IPS DF 4.7 (cell line): ENCODE measurements around the gene FARP1.

Experiments
- DNase-seq: peaks from one replicate; pipeline ENCODE4 v3.0.0-alpha.2; 2013; ENCODE audit warnings: low spot score; ENCODE audit errors: extremely low read depth

The FARP1 gene

DNA sequence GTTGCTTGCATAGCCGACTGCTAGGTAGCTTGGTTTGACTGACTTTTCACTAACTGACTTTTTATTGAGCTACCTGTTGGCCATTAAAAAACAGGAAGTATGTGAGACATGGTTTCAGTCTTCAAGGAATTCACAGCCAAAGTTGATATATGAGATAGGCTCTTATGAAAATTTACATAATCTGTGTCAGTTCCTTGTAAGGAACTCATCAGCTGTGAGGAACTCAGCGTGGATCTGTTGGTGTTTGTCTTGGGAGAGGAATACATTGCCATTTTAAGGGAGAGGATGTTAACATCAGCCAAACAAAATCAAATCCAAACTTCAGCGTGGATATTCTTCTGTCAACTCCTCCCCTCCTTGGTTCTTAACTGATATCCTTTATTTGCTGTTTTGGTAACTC lies 32.1 kb downstream of the FARP1 start:
- DNase-seq, result no peak

DNA sequence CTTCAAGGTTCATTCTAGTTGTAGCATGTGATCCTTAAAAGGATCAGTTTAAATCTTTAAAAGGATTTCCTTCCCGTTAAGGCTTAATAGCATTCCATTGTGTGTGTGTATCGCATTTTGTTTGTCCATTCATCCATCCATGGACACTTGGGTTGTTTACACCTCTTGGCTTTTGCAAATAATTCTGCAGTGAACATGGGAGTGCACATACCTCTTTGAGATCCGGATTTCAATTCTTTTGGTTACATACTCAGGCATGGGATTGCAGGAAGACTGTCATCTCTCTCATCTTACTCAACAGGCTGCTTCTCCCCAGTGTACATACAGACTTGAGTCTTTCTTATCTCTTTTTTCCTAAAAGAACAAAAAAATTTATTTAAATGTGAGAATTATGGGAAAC lies 32.9 kb downstream of the FARP1 start:
- DNase-seq, result no peak

DNA sequence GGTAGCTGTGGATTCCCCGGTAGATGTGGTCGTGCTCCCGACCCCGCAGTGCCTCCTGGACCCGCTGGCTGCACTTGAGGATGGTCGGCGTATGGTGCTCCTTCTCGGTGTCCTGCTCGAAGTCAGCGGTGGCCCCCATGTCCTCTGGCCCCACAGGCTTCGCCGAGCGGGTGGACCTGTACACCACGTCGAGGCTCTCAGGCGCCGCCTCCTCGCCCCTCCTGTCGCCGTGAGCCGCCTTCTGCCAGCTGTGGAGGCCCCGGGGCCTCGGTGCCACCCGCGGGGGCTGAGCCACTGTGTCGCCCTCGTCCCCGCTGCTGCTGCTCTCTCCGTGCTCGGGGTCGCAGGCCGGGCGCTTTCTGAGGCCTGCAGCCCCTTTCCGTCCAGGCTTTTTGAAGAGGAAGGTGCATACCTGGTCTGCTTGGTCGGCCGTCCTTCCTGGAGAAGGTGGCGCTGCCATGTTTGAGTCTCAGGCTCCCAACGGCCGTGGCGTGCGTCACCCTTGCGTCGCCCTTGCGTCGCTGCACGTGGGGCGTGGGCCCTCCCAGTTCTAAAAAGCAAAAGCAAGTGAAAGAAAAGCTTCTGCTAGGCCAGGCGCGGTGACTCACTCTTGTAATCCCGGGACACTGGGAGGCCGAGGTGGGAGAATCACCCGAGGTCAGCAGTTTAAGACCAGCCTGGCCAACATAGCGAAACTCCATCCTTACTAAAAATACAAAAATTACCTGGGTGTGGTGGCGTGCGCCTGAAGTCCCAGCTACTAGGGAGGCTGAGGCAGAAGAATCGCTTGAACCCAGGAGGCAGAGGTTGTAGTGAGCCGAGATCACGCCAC lies 34.1 kb downstream of the FARP1 start, which contains the start of gene RNF113B:
RNF113B (minus strand) TSS at position 493 of the 832 bp plus-strand sequence; CDS start at position 460, 33 bp downstream.
- DNase-seq, result no peak

DNA sequence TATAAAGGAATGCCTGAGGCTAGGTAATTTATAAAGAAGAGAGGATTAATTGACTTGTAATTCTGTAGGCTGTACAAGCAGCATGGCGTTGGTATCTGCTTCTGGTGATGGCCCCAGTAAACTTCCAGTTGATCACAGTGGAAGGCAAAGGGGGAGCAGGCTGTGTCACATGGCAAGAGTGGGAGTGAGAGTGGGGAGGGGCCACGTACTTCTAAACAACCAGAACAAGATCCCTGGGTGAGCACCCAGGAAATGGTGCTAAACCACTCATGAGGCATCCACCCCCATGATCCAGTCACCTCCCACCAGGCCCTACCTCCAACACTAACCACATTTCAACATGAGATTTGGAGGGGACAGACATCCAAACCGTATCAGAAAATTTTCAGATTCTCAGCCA lies 37.2 kb downstream of the FARP1 start:
- DNase-seq, result no peak

DNA sequence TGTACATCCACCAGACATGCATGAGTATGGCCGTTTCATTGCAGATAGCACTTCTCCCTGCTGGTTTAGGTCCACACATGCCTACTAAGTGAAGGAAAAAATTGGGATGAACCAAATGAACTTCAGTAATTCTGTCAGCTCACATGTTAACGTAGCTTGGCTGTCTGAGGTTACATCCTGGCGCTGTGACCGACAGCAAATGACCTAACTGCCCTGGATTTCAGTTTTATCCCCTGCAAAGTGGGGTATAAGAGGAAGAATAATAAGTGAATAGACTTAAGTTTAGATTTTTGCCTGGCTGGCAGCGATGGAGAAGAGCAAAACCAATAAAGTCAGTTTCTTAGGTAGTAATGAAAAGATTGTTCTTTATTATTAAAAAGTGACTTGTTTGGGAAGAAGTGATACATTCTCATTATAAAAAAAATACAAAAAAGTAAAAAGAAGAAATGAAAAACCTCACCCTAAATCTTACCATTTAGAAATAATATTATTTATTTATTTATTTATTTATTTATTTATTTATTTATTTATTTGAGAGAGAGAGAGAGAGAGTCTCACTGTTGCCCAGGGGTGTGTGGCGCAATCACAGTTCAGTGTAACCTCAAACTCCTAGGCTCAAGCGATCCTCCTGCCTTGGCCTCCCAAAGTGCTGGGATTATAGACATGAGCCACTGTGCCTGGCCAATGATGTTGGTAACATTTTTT lies 38.4 kb downstream of the FARP1 start:
- no peak for DNase-seq

DNA sequence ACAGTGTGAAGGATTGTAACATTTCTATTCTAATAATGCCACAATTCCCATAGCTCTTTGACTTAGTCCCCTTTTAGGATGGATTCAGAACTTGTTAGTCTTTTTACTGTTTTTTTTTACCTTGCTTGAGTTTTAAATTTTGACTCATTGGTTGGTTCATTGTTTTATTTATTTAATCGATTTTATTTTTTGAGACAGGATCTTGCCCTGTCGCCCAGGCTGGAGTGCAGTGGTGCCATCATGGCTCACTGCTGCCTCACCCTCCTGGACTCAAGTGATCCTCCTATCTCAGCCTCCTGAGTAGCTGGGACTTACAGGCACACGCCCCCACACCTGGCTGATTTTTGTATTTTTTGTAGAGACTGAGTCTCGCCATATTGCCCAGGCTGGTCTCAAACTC lies 39.3 kb downstream of the FARP1 start:
- no peak for DNase-seq

DNA sequence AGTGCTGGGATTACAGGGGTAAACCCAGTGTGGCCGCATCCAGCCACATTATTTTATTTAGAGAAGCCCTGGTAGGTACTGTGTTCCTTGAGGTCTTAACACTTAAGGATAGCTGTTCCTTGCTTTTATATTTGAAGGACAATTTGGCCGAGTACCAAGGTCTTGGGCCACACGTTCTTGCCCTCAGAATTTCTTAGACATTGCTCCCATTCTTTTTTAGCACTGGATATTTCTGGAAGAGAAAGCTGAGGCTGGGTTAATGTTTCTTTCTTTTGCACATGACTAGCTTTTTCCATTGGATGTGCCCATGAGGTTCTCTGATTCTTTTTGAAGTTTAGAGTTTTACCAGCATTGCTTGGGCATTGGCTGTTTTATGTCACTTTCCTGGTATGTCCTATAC lies 39.7 kb downstream of the FARP1 start:
- DNase-seq, result no peak

DNA sequence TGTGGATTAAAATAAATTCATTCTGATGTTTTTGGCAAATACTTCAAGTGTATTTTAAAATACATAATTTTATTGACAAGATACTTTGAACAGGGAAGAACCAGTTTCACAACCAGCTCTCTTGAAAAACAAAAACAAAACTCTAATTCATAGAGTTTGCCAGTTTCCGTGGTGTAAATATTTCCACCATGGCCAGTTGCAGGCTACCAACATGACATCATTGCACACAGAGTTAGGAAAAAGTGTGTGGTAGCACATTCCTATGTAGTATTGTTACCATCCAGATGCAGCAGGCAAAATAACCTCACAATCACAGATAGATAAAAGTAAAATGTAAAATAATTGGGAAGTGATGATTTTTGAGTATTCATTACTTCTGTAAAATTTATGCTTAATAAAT lies 41.9 kb downstream of the FARP1 start:
- DNase-seq, result no peak

DNA sequence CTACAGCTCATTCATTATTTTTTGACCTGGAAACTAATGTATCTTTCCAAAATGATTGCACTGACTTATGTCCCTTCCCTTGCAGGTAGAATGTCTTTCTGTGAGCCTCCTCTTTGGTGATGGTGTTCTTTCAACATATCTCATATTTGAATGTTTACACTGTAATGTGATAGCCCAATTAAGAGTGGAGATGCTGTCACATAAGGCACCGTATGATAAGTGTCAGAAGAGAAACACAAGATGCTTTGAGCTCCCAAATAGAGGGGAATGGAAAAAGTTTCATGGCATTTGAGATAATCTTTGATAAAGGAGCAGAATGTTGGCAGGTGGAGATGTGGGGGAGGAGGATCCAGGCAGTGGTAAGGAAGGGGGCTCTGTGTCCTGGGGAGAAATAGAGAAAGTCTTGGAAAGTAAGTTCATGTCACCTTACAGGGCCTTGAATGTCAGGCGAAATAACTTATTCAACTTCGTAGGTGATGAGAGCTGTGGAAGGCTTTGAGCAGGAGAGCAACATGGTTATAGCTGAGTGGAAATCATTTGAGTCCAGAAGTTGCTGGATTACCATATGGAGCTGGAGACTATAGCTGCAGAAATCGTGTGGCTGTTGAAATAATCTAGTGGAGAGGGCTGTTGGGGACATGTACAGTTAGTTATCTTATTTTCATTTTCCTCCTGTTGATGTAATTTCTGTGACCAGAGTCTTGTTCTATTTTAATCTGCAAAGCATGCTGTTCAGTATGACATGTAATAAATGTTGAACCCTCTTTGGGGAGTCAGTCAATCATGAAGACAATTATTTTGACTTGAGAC lies 44.5 kb downstream of the FARP1 start:
- DNase-seq, result no peak

DNA sequence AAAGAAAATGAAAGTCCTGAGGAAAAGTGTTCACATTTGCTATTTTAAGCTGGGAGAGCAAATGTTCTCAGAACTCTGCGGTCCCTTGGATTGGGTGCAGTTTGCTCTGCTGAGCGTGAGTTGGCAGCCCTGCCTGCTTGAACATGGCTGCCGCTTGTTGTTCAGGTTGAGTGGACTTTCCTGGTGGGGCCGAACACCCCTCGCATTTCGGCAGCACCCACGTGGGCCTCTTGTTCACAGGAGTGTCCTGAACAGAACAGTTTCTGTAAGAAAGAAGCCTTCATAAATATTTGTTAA lies 45.0 kb downstream of the FARP1 start:
- no peak for DNase-seq

DNA sequence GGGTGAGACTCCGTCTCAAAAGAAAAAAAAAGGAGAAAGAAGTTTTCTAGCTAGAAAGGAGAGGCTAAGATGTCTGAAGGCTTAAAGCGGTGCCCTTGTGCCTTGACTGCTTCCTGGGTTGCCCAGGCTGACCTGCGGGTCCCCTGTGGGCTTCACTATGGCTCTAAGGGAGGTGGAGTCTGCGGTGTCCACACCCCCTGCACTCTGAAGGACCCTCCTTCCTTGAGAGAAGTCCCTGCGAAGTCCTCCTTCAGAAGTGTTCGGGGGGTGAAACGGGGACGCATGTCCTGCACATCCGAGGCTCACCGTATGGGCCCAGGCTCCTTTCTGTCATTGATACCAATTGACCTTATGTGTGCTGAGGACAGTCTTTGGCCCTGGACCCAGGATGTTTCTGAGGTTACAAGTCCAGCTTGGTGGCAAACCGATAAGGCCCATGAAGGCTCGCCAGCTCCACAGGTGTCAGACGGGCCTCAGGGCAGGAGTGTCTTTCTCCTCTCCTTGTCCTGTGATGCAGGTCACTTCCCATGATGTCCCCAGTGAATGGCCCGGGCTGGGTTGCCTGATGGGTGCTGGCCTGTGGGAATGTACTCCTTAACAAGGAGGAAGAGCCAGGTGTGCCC lies 45.8 kb downstream of the FARP1 start:
- DNase-seq, result no peak

DNA sequence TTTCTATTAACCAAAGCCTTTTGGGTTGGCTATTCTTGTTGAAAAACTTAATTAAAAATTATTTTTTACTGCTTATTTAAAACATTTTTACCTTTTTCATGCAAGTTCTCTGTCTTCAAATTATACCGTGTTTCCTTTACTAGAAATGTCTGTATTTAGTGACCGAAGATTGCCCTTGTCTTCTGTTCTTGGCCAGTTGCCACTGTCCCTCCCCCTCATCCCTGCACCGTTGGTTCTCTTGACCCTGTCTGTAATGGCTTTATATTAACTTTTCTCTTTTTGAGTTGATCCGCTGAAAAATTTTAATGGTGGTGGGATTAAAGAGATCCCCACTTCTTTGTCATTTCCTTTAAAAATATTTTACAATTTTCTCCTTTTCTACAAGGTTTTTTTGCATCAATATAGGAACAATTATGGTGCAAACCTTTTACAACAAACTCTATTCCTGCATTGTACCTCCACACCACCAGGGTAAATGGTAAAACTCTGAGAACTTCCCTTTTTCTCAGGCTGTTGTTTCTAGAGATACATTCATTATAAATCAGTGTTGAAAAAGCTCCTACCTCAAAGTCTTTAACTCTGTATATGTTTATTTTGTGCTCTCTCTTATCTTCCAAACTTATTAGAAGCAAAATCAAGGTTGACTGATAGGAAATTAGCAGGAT lies 47.1 kb downstream of the FARP1 start:
- DNase-seq, result no peak

DNA sequence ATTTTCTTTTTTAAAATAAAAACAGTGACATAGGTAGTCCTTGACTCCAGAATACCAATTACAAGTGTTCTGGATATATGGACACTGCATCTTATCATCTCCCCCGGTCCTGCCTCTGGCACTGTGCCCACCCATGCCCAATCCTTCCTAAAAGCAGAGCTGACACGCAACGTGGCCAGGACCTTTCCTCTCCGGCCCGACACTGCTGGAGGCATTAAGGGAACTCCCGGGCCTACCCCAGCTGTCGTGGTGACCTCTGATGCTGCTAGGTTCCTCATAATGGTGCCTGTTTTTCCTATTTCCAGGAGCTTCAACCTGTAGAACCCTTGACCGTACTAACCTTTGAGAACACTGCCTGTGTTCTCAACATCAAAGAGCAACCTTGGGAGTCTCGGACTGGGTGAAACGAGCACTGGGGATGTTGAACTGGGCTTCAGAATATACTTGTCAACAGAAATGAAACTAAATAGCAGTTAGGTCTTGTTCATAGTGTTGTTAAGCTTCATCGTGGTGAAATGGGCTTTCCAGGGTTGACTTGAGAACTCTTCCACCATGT lies 48.1 kb downstream of the FARP1 start:
- no peak for DNase-seq

DNA sequence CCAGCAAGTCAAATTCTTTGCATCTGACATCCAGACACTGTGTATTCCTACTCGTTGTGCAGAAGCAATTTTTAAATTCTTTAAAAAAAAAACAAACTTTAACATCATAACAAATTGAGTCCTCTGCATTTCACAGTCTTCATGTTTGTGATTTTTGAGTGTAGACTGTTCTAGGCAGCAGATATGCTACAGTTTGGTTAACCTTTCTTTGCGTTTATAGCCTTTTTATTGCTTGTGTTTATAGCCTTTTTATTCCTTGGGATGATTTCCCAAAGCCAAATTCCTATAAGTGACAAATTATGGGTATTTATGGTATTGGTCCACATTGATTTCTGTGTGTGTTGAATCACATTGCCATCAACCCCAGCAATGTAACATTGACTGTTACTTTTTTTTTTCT lies 49.1 kb downstream of the FARP1 start:
- no peak for DNase-seq

DNA sequence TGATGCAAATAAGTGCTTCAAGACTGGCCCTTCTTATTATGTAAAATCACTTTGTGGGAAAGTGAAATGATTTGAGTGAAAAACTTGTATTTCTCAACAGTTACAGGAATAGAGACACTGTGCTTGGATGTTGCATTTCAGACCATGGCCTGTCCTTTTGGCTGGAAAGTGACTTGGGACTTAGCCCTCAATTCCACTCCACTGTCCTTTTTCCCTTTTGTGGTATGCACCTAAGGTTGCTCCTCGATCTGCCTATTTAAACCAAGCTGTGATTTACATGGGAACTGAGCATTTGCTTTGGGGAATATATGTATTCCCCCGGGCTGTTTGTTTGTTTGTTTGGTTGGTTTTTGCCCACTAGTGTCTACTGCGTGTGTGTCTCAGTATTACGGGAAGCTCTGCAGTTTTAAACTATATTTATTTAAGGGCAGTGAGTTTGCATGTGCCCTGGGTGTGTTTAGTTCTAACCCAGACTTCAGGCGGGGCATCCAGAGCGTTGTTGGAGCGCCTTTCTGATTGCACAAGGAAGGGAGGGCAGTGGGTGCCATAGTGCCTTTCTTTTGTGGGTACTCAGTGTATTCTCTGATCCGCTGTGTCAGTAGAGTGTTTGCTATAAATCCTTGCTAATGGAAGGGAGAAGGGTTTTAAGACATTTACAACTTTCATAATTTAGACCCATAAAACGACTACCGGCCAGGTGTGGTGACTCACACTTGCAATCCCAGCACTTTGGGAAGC lies 52.3 kb downstream of the FARP1 start:
- DNase-seq, result no peak

DNA sequence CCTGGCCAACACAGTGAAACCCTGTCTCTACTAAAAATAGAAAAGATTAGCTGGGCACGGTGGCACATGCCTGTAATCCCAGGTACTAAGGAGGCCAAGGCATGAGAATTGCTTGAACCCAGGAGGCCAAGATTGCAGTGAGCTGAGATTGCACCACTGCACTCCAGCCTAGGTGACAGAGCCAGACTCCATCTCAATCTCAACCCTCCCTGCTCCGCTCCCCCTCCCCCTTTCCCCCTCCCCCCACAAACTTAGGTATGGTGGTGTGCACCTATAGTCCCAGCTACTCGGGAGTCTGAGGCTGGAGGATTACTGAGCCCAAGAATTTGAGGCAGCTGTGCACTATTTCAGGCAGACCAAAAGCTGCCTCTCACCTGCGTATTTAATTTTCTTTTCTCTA lies 55.8 kb downstream of the FARP1 start:
- no peak for DNase-seq

DNA sequence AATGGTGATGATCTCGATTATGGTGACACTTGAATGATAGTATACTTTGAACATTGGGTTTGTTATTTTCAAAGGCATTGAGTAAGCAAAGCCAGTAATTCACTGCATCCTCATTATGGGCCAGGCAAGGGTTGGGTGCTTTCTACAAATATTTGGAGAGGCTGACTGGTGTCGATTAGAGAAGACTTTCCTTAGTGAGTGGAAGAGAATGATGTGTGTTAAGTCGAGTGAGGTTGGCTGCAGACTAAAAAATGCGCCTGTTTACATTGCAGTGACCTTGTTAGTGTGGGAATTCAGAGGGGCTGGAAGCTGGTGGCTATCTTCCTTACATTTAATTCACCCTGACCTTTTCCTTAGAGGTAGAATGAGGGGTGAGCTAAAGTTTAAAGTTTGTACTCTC lies 56.6 kb downstream of the FARP1 start:
- no peak for DNase-seq

DNA sequence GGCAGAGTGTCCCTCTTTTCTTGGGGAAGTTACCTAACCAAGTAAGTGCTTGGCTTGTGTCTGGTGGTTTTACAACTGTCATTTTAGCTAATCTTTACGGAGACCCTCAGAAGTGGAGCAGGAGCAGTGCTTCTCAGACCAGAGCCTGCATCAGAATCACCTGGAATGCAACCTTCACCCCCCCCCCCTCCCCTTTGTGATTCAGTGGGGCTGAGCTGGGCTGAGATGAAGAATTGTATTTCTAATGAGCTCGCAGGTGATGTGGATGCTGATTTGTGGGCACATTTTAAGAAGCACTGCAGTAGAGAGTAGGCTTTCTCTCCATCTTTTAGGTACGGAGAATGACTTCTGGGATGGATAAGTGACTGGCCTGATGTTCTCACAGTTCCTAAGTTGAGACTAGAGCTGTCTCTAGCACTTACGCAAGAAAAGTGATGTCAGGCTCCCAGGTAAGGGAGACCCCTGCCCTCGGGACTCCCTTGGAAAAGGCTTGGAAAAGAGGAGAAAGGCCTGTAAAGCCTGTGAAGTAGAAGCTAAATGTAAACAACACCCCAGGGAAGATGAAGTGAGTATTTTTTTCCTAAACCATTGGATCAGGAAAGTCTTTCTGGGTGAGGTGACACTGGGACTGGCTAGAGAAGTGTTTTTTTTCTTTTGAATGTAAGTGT lies 57.5 kb downstream of the FARP1 start:
- DNase-seq, result no peak

DNA sequence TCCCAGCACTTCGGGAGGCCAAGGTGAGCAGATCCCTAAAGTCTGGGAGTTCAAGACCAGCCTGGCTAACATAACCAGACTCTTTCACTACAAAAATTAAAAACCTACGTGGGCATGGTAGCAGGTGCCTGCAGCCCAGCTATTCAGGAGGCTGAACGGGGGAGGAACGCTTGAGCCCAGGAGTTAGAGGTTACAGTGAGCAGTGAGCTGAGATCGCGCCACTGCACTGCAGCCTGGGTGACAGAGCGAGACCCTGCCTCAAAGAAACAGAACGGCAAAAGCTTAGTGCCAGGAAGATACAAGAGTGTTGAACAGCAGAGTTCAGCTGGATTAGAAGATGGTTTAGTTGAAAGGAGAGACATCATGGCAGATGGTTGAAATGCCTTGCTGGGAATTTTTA lies 58.3 kb downstream of the FARP1 start:
- DNase-seq, result no peak

DNA sequence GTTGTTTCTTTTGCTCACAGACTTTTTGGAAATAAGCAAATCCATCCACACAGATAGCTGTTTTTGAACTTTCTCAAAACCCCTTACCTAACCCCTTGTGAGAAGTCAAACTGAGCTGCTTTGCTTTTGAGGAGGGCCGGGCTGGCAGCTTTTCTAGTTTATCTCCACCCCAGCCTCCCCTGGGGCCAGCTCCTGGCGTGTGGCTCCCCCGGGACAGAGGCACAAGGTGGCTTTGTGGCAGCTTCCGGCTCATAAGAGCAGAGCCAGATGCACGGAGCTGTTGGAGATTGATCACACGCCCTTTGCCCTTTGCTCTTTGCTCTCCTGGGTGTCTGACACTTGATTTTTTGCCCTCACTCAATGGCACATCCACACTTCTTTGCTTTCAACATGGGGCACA lies 59.1 kb downstream of the FARP1 start:
- no peak for DNase-seq
